22Rv1 (cell line): ENCODE data around the gene APIP.

Source experiments
- ZFX ChIP-seq: fragments of 450-650 bp; IDR thresholded peaks from 2 replicates; pipeline ENCODE4 v1.6.1; 2017; ENCODE audit warnings: antibody characterized with exemption, borderline replicate concordance
- TF ChIP-seq, protein P1 (sequence below): fragments of 450-650 bp; IDR thresholded peaks from 2 replicates; pipeline ENCODE4 v1.5.1; 2017; ENCODE audit warnings: mild to moderate bottlenecking

GRCh38 chr11:34959770-34960169, 43.6 kb upstream of the APIP start:
- TF ChIP-seq, protein P1, sequence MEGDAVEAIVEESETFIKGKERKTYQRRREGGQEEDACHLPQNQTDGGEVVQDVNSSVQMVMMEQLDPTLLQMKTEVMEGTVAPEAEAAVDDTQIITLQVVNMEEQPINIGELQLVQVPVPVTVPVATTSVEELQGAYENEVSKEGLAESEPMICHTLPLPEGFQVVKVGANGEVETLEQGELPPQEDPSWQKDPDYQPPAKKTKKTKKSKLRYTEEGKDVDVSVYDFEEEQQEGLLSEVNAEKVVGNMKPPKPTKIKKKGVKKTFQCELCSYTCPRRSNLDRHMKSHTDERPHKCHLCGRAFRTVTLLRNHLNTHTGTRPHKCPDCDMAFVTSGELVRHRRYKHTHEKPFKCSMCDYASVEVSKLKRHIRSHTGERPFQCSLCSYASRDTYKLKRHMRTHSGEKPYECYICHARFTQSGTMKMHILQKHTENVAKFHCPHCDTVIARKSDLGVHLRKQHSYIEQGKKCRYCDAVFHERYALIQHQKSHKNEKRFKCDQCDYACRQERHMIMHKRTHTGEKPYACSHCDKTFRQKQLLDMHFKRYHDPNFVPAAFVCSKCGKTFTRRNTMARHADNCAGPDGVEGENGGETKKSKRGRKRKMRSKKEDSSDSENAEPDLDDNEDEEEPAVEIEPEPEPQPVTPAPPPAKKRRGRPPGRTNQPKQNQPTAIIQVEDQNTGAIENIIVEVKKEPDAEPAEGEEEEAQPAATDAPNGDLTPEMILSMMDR: no peak
- no peak for TF ChIP-seq ZFX
